Measurements from ENCODE around the gene DEFB113.

Gene DEFB113

GRCh38 chr6:49935387-49935786 lies 34.0 kb downstream of the DEFB113 start:
- no peak for DNase-seq

DNA sequence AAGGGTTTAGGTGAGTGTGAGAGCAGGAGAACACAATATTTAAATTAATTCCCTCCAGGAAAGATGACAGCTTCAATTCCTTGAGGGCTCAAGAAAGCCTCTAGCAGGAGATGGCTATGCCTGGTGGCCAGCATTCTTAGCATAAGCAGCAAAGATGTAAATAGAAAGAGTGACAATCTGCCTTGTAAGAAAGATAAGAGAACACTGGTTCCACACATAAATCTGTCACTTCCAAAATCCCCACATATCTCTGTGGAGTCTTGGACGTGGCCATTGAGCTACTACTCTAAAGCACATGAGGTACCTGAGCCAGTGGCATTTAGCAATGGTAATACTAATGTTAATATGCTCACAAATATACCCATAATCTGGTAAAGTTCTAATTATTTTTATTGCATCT lies 34.7 kb downstream of the DEFB113 start:
- DNase-seq: no peak

DNA sequence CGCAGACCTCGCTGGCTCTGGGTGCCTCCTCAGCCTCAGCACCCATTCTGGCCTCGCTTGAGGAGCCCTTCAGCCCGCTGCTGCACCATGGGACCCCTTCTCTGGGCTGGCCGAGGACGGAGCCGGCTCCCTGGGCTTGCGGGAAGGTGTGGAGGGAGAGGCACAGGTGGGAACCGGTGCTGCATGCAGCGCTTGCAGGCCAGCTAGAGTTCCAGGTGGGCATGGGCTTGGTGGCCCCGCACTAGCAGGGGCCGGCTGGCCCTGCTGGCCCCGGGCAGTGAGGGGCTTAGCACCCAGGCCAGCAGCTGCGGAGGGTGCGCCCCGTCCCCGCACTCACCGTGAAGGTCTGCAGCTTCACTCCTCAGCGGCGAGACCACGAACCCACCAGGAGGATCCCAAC lies 35.9 kb downstream of the DEFB113 start:
- no peak for DNase-seq

- no peak for DNase-seq
These were observed 40.1 kb downstream of the DEFB113 start for GRCh38 chr6:49929340-49929739.

- no peak for DNase-seq
These were observed 45.6 kb downstream of the DEFB113 start for GRCh38 chr6:49923826-49924225.

DNA sequence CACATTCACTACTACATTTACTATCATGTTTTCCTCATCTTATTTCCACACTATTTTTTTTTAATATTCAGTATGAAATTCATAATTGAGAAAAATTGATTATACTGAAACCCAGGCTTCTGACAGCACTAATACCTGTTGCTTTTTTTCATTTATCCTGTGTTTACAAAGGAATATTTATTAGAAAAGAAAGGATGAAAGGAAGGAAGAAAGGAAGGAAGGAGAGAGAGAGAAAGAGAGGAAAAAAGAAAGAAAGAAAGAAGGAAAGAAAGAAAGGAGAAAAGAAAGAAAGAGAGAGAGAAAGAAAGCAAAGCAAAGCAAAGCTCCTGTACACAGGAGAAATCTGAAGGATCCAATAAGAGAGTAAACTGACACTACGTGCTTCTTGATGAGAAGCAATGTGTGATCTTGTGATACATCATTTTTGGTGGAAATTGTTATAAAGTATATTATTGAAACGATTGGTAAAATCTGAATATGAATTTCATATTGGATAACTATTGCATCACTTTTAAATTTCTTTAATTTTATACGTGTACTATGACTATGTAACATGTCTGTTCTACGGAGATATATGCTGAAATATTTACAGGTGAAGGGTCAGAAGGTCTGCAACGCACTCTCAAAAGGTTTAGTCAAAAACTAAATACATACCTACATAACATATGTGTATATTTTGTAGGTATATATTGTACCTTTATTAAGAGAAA lies 49.3 kb downstream of the DEFB113 start:
- DNase-seq: no peak

GRCh38 chr6:49919261-49919660 lies 50.2 kb downstream of the DEFB113 start:
- no peak for DNase-seq

- DNase-seq: no peak
These were observed 50.6 kb downstream of the DEFB113 start for GRCh38 chr6:49918787-49919186.

Data from T-helper 9 cell (primary cell).